ENCODE measurements around the gene GRM7.

DNA sequence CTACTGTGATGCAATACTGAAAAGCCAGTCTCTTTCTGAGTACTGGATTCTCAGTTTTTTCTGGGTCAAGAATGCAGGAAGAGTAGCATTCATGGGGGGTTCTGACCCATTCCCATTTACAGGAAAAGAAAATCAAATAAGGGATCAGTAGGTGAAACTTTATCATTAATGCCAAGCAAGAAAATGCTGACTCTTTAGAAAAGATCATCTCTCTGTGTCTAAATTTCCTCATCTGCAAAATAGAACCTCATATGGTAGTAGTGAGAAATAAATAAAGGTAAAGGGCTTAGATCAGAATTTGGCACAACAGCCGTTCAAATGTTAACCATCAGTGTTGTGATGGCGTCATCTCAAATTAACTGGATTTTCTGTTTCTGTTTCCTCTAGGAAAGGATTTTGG lies 833.1 kb downstream of the GRM7 start:
- no peak for TF ChIP-seq CTCF (conservative IDR thresholded peaks at IDR 0.05; ENCODE audit: low read length)
- no peak for TF ChIP-seq EZH2phosphoT487 (IDR thresholded peaks at IDR 0.05; ENCODE audit: borderline replicate concordance, low read depth, low read length)
